OCI-LY1 (cell line): ENCODE measurements around the gene AFAP1L1.

Experiments used
- H2AFZ ChIP-seq: fragments of 200-600 bp; sonication (generic), shearing (Covaris generic); 2 replicates; pipeline ENCODE4 v1.6.0; 2014; ENCODE audit warnings: antibody characterized with exemption, mild to moderate bottlenecking, low read length
- H3F3A ChIP-seq: fragments of 200-600 bp; sonication (generic), shearing (Covaris generic); 2 replicates; pipeline ENCODE4 v1.6.0; 2014; ENCODE audit warnings: mild to moderate bottlenecking, antibody characterized with exemption, low read length, moderate library complexity; ENCODE audit not compliant: insufficient read depth
- H3K27ac ChIP-seq: fragments of 200-600 bp; sonication (generic); 2 replicates; pipeline ENCODE4 v1.5.1; 2014; ENCODE audit warnings: low read length, mixed run types, mild to moderate bottlenecking, low read depth; ENCODE audit not compliant: poor library complexity, severe bottlenecking
- H3K27me3 ChIP-seq: fragments of 200-600 bp; sonication (generic); 2 replicates; pipeline ENCODE4 v1.6.0; 2014; ENCODE audit warnings: antibody characterized with exemption, mild to moderate bottlenecking, low read length, moderate library complexity; ENCODE audit not compliant: insufficient read depth
- H3K36me3 ChIP-seq: fragments of 200-600 bp; sonication (generic); 2 replicates; pipeline ENCODE4 v1.6.1; 2014; ENCODE audit warnings: mild to moderate bottlenecking, antibody characterized with exemption, low read length, moderate library complexity, mixed read lengths; ENCODE audit not compliant: insufficient read depth
- H3K4me1 ChIP-seq: fragments of 200-600 bp; sonication (generic); 2 replicates; pipeline ENCODE4 v1.5.1; 2014; ENCODE audit warnings: mild to moderate bottlenecking, low read length, moderate library complexity; ENCODE audit not compliant: insufficient read depth, severe bottlenecking
- H3K4me2 ChIP-seq: fragments of 200-600 bp; sonication (generic), shearing (Covaris generic); 2 replicates; pipeline ENCODE4 v1.6.1; 2014; ENCODE audit warnings: low read length
- H3K4me3 ChIP-seq: fragments of 200-600 bp; sonication (generic); 2 replicates; pipeline ENCODE4 v1.5.1; 2014; ENCODE audit warnings: low read length, low read depth, mild to moderate bottlenecking, mixed read lengths; ENCODE audit not compliant: poor library complexity, severe bottlenecking
- H3K79me2 ChIP-seq: fragments of 200-600 bp; shearing (Covaris generic); 2 replicates; pipeline ENCODE4 v1.6.1; 2016; ENCODE audit warnings: mixed run types, low read length, mixed read lengths; ENCODE audit not compliant: insufficient read depth
- H3K9ac ChIP-seq: fragments of 200-600 bp; sonication (generic), shearing (Covaris generic); 2 replicates; pipeline ENCODE4 v1.6.1; 2014; ENCODE audit warnings: mild to moderate bottlenecking, low read length, mixed read lengths
- H3K9me2 ChIP-seq: fragments of 200-600 bp; sonication (generic), shearing (Covaris generic); 2 replicates; pipeline ENCODE4 v1.6.1; 2014; ENCODE audit warnings: low read depth, mild to moderate bottlenecking, low read length, mixed read lengths
- H3K9me3 ChIP-seq: fragments of 200-600 bp; shearing (Covaris generic); 2 replicates; pipeline ENCODE4 v1.6.1; 2014; ENCODE audit warnings: low read length, mixed read lengths
- H4K20me1 ChIP-seq: fragments of 200-600 bp; sonication (generic), shearing (Covaris generic); 2 replicates; pipeline ENCODE4 v1.6.0; 2016; ENCODE audit warnings: mild to moderate bottlenecking, low read length; ENCODE audit not compliant: insufficient read depth
- EZH2 ChIP-seq: fragments of 200-600 bp; sonication (generic), shearing (Covaris generic); IDR thresholded peaks from 2 replicates; pipeline ENCODE4 v1.8.0; 2017; ENCODE audit warnings: borderline replicate concordance, mixed run types, mild to moderate bottlenecking, antibody characterized with exemption, low read length, moderate library complexity, mixed read lengths
- TF ChIP-seq, protein P1 (sequence below): fragments of 200-600 bp; sonication (generic), shearing (Covaris generic); IDR thresholded peaks from 2 replicates; pipeline ENCODE4 v1.5.1; 2017; ENCODE audit warnings: mild to moderate bottlenecking, antibody characterized with exemption, low read length, moderate library complexity, mixed read lengths

Gene AFAP1L1

GRCh38 chr5:149235841-149236240 lies 35.8 kb upstream of the AFAP1L1 start:
- no peak overlapping the region for H2AFZ ChIP-seq
- H3K36me3 ChIP-seq = no peaks in the 10 kb centered on the region
- H4K20me1 ChIP-seq = no peaks in the 10 kb centered on the region
- no peak for TF ChIP-seq EZH2
- TF ChIP-seq, protein P1, sequence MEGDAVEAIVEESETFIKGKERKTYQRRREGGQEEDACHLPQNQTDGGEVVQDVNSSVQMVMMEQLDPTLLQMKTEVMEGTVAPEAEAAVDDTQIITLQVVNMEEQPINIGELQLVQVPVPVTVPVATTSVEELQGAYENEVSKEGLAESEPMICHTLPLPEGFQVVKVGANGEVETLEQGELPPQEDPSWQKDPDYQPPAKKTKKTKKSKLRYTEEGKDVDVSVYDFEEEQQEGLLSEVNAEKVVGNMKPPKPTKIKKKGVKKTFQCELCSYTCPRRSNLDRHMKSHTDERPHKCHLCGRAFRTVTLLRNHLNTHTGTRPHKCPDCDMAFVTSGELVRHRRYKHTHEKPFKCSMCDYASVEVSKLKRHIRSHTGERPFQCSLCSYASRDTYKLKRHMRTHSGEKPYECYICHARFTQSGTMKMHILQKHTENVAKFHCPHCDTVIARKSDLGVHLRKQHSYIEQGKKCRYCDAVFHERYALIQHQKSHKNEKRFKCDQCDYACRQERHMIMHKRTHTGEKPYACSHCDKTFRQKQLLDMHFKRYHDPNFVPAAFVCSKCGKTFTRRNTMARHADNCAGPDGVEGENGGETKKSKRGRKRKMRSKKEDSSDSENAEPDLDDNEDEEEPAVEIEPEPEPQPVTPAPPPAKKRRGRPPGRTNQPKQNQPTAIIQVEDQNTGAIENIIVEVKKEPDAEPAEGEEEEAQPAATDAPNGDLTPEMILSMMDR = no peak
- peaks cover 7% of the 10 kb centered on the region for H3K4me1 ChIP-seq
- H3K27me3 ChIP-seq = peaks cover 6% of the 10 kb centered on the region; the same call in 1 of the 2 replicates
- H3K9ac ChIP-seq = no peak overlapping the region
- no peaks in the 10 kb centered on the region for H3K9me2 ChIP-seq
- no peaks in the 10 kb centered on the region for H3K9me3 ChIP-seq
- H3K79me2 ChIP-seq = no peaks in the 10 kb centered on the region
- H3K4me2 ChIP-seq = no peak overlapping the region
- H3K4me3 ChIP-seq = no peak overlapping the region
- no peaks in the 10 kb centered on the region for H3F3A ChIP-seq
- H3K27ac ChIP-seq = no peak overlapping the region

DNA sequence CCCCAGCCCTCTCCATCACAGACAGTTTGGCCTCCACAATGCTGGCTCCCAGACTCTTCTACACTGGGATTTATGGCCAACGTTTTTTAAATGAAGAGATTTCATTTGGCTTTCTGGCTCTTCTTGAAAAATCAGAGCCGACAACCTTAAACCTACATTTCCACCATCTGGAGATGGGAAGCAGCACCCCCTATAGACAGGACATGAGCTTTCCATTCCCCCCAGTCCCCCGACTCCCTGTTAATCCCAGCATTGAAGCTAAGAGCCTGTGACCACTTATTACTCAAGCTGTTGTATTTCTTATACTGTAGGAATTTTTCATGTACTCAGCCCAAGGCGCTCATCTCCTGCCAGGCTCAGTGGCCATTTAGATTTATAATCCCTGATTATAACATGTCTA lies 34.0 kb upstream of the AFAP1L1 start:
- Histone ChIP-seq H3K4me2 (no peak overlapping the region), H3K27me3 (peaks cover 6% of the 10 kb centered on the region; the same call in 1 of the 2 replicates), H3K9me3 (no peaks in the 10 kb centered on the region), H3K36me3 (no peaks in the 10 kb centered on the region), H3K9ac (no peak overlapping the region), H3K4me1 (peaks cover 7% of the 10 kb centered on the region), H3K9me2 (no peaks in the 10 kb centered on the region), H3K27ac (no peak overlapping the region), H2AFZ (no peak overlapping the region), H3K4me3 (no peak overlapping the region), H3F3A (no peaks in the 10 kb centered on the region), H3K79me2 (no peaks in the 10 kb centered on the region), H4K20me1 (no peaks in the 10 kb centered on the region)
- no peak for TF ChIP-seq EZH2

GRCh38 chr5:149238540-149238939 lies 33.1 kb upstream of the AFAP1L1 start:
- TF ChIP-seq EZH2 = no peak
- TF ChIP-seq, protein P1 = no peak
- H3K4me3 ChIP-seq = no peak overlapping the region
- no peak overlapping the region for H3K4me2 ChIP-seq
- H3K9me3 ChIP-seq = no peaks in the 10 kb centered on the region
- peaks cover 6% of the 10 kb centered on the region; the same call in 1 of the 2 replicates for H3K27me3 ChIP-seq
- no peaks in the 10 kb centered on the region for H3F3A ChIP-seq
- peaks cover 7% of the 10 kb centered on the region for H3K4me1 ChIP-seq
- no peak overlapping the region for H3K27ac ChIP-seq
- no peaks in the 10 kb centered on the region for H4K20me1 ChIP-seq
- H2AFZ ChIP-seq = no peak overlapping the region
- H3K36me3 ChIP-seq = no peaks in the 10 kb centered on the region
- H3K9ac ChIP-seq = no peak overlapping the region
- no peaks in the 10 kb centered on the region for H3K9me2 ChIP-seq
- H3K79me2 ChIP-seq = no peaks in the 10 kb centered on the region

- TF ChIP-seq, protein P1 = no peak
- TF ChIP-seq EZH2 = no peak
These were observed 31.7 kb upstream of the AFAP1L1 start for GRCh38 chr5:149239917-149240316.

More at GRCh38 chr5:149239917-149240316, 31.7 kb upstream of the AFAP1L1 start:
- H3K36me3 ChIP-seq = no peaks in the 10 kb centered on the region
- H3K4me2 ChIP-seq = no peak overlapping the region
- no peaks in the 10 kb centered on the region for H3F3A ChIP-seq
- H3K9me2 ChIP-seq = no peaks in the 10 kb centered on the region
- H4K20me1 ChIP-seq = no peaks in the 10 kb centered on the region
- H3K79me2 ChIP-seq = no peaks in the 10 kb centered on the region
- H2AFZ ChIP-seq = no peak overlapping the region
- H3K9me3 ChIP-seq = no peaks in the 10 kb centered on the region
- H3K27me3 ChIP-seq = no peaks in the 10 kb centered on the region
- H3K4me3 ChIP-seq = no peak overlapping the region
- H3K4me1 ChIP-seq = peaks cover 7% of the 10 kb centered on the region
- no peak overlapping the region for H3K27ac ChIP-seq
- no peak overlapping the region for H3K9ac ChIP-seq
